HG02642 (cell line): Measurements from ENCODE around the gene TFCP2.

ENCODE experiments used
- ATAC-seq: cut with Tn5 transposase; IDR thresholded peaks from one replicate; pipeline ENCODE4 v1.9.1; 2021; ENCODE audit warnings: mild to moderate bottlenecking; ENCODE audit not compliant: unreplicated experiment, poor library complexity

Gene TFCP2

DNA sequence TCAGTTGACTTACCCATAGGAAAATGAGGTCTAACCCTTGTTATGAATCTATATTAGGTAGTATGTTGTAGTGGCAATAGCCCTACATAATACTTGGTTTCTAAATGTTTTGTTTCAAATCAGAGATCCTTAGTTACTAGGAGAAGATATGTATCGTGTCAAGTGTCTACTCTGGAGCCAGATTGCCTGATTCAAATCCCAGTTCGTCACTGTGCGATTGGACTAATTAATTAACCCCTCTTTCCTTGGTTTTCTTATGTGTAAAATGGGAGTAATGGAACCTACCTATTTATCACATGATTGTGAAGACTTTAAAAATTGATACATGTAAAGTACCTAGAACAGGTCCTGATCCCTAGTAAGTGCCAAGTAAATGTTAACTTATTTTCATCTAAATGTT lies 123.4 kb downstream of the TFCP2 start:
- ATAC-seq: no peak

DNA sequence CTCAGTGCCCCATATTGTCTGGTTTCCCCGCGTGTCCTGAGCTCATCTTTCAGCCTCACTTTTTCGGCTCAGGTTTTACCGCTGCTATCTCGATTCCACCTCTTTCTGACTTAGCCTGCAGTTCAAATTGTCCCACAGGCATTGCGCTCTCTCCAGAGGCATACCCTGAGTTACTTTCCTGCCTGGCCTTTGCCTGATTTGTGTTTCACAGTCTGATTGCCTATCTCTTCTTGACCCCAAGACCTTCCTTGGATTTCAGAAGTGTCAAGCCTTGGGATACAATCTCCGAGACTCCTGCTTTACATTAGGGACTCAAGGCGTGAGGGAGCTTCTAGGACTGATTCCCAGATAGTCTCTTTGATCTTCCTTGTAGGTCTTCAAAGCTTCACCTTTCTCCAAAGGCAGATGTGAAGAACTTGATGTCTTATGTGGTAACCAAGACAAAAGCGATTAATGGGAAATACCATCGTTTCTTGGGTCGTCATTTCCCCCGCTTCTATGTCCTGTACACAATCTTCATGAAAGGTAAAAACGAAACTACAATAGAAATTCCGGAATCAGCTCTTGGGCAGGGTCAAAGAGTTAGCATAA lies 124.2 kb downstream of the TFCP2 start:
- ATAC-seq: no peak

DNA sequence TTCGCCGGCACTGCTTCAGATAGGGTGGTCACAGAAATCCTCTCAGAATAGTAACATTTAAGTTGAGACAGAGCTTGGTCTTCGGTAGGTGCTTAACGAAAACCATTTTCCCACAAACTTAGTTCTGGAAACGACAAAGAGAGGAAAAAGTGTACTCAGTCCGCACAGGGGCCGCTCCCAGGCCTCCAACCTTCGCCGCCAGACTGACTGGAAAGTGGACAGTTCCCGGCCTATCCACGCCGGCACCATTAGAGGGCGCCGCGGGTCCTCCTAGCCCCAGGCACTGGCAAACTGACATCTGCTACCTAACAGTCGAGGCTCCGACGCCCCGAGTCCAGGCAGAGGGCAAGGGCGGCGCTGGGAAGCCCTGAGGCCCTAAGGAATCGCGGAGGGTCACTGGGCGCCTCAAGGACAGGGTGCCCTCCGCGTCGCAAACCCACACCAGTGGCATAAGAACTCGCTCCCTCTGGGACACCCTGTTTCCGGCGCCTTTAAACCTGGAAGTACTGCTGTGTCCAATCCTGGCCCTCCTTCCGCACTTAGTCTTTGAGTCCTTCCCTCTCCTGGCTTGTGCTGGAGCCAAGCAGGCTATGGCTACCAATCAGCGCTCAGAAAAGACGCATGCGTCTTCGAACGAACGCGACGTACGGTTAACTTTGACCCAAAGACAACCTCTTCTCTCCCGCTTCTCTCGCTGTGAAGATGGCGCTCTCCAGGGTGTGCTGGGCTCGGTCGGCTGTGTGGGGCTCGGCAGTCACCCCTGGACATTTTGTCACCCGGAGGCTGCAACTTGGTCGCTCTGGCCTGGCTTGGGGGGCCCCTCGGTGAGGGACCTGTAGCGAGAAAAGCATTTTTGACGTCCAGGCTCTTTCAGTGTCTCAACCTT lies 125.0 kb downstream of the TFCP2 start, which contains the start of gene LETMD1:
TSS of gene LETMD1 (plus strand) at position 673 of the 886 bp plus-strand sequence. CDS start at position 703, 30 bp downstream.
- ATAC-seq: peak; percentile 97
